GM13977 (cell line): ENCODE results near the gene TEX51.

Experiments
- DNase-seq: peaks from one replicate; pipeline ENCODE4 v3.0.0; 2012; ENCODE audit warnings: low spot score
- CTCF ChIP-seq: IDR thresholded peaks from 2 replicates; pipeline ENCODE4 v1.5.1; 2012; ENCODE audit warnings: mild to moderate bottlenecking, control low read depth; ENCODE audit not compliant: insufficient read depth; ENCODE audit errors: extremely low read depth, missing control alignments
- in situ Hi-C: fragments of 300-500 bp; cut with MboI; formaldehyde crosslinking; loops from one replicate; pipeline ENCODE4 v1.12.0; 2022; ENCODE audit warnings: low sequenced_read_pairs, low pct_unique_long_range_greater_than_20kb, mixed read lengths, inconsistent platforms; ENCODE audit not compliant: unreplicated experiment

TEX51 gene

GRCh38 chr2:126898636-126899035 is at the start of gene TEX51:
Gene TEX51, plus strand, starts transcription at chr2:126898890. Its CDS starts 29 bp downstream, at chr2:126898919.
- in situ Hi-C loops = no loop called here
- TF ChIP-seq CTCF = no peak
- no peak for DNase-seq

GRCh38 chr2:126849054-126849453 is 49.6 kb upstream of the TEX51 start:
- in situ Hi-C loops = no loop called here
- no peak for DNase-seq
- TF ChIP-seq CTCF = no peak

- no peak for TF ChIP-seq CTCF
- in situ Hi-C loops = no loop called here
Observed at GRCh38 chr2:126849486-126849885, 49.2 kb upstream of the TEX51 start.

GRCh38 chr2:126849991-126850535 is 48.6 kb upstream of the TEX51 start:
- in situ Hi-C loops = no loop called here
- no peak for DNase-seq
- no peak for TF ChIP-seq CTCF

More at GRCh38 chr2:126849486-126849885, 49.2 kb upstream of the TEX51 start:
- no peak for DNase-seq

GRCh38 chr2:126850940-126851339 is 47.8 kb upstream of the TEX51 start:
- TF ChIP-seq CTCF = no peak
- DNase-seq = no peak
- in situ Hi-C loops = no loop called here

GRCh38 chr2:126851756-126852155 is 46.9 kb upstream of the TEX51 start:
- TF ChIP-seq CTCF = no peak
- in situ Hi-C loops = no loop called here
- DNase-seq = no peak
